Peyer's patch (tissue), 4 donors: Measurements from ENCODE around the gene TFCP2. TPM values are rescaled to one million over a fixed set of nuclear protein-coding genes. Genes with fewer than 3 reads are reported as not detected.

Experiments used
- DNase-seq, 3 donors: peaks; one replicate each; pipeline ENCODE4 v3.0.0-alpha.2; 2017 to 2019
- H3K27ac ChIP-seq, 4 donors: fragments of 200-600 bp; sonication (generic); one replicate each; pipeline ENCODE4 v1.5.1; 2016 to 2019
- H3K27me3 ChIP-seq, 2 donors: fragments of 200-600 bp; sonication (generic); one replicate each; pipeline ENCODE4 v1.5.1; 2019
- H3K36me3 ChIP-seq, 3 donors: fragments of 200-600 bp; sonication (generic); one replicate each; pipeline ENCODE4 v1.5.1; 2016 to 2019
- H3K4me1 ChIP-seq, 4 donors: fragments of 200-600 bp; sonication (generic); one replicate each; pipeline ENCODE4 v1.5.1; 2016 to 2019
- H3K4me3 ChIP-seq, 4 donors: fragments of 200-600 bp; sonication (generic); 1 replicate in 3 of 4; 2 replicates in 1 of 4; pipeline ENCODE4 v1.5.1; 2016 to 2019; ENCODE audit warnings: mild to moderate bottlenecking in 1 of 4
- H3K9me3 ChIP-seq, 4 donors: fragments of 200-600 bp; sonication (generic); one replicate each; pipeline ENCODE4 v1.5.1; 2016 to 2019; ENCODE audit warnings: mild to moderate bottlenecking in 1 of 4
- CTCF ChIP-seq, 6 experiments: fragments of 450-650 bp in 4 of 6; fragments of 200-600 bp in 2 of 6; sonication (generic) in 1 of 6; IDR thresholded peaks; one replicate each; pipeline ENCODE4 v1.5.1; 2017 to 2019; ENCODE audit warnings: antibody characterized with exemption in 6 of 6, mild to moderate bottlenecking in 3 of 6, moderate library complexity in 1 of 6
- POLR2A ChIP-seq, 2 donors: fragments of 450-650 bp; IDR thresholded peaks; one replicate each; pipeline ENCODE4 v1.5.1; 2017; ENCODE audit warnings: antibody characterized with exemption in 2 of 2, mild to moderate bottlenecking in 2 of 2, moderate library complexity in 2 of 2
- total RNA-seq, 4 donors: library from RNA; depleted of rRNA; stranded (reverse); fragments of >200 nt; gene quantifications; one replicate each; pipeline ENCODE4 v1.1.0, GENCODE V29; 2016

Gene TFCP2
- total RNA-seq, 4 donors from 2014 or later: 14.9 to 35.5 (median 19.4) TPM

DNA sequence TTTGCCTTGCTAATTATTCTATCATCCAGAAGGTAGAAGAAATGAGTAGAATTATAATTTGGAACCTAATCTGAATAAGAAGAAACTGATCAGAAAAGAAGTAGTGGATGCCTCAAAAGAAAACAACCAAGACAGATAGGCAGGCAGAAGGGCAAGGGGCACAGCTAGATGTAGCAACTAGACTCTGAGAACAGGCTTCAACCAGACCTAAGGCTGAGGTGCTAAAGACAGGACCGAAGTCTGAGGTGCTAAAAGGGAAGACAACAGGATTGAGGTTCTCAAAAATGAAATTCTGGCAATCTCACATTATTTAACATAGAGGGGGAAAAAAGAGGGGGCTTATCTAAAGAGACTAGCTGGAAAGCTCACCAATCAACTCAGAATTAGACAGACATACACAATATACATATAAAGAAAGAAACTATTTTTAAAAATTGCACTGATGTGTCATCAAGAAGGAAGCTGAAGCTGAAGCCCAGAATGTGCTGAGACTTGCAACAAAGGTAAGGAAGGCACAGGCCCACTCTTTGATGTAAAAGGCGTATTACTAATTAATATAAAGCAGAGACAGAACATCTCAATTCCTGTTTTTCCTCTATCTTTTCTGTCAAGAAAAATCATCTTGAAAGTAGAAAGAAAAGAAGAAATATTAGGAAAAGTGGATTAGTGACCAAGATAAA, 45.7 kb downstream of the TFCP2 start:
- H3K4me3 ChIP-seq: no peak overlapping the region
- TF ChIP-seq CTCF (IDR thresholded peaks at IDR 0.05): no peak
- TF ChIP-seq POLR2A (IDR thresholded peaks at IDR 0.05): no peak
- H3K36me3 ChIP-seq: peaks cover 0 to 6% (median 0%) of the 10 kb centered on the region in 3 donors
- DNase-seq: no peak
- no peak overlapping the region for H3K27ac ChIP-seq
- no peaks in the 10 kb centered on the region for H3K9me3 ChIP-seq
- H3K27me3 ChIP-seq: no peaks in the 10 kb centered on the region
- H3K4me1 ChIP-seq: no peaks in the 10 kb centered on the region

GRCh38 chr12:51126297-51126696, 46.6 kb downstream of the TFCP2 start:
- Histone ChIP-seq H3K27me3 (no peaks in the 10 kb centered on the region), H3K36me3 (peaks cover 0 to 6% (median 0%) of the 10 kb centered on the region in 3 donors), H3K9me3 (no peaks in the 10 kb centered on the region), H3K27ac (no peak overlapping the region), H3K4me3 (no peak overlapping the region), H3K4me1 (no peaks in the 10 kb centered on the region)
- TF ChIP-seq CTCF (IDR thresholded peaks at IDR 0.05) (no peak), POLR2A (IDR thresholded peaks at IDR 0.05) (no peak)
- DNase-seq: no peak

DNA sequence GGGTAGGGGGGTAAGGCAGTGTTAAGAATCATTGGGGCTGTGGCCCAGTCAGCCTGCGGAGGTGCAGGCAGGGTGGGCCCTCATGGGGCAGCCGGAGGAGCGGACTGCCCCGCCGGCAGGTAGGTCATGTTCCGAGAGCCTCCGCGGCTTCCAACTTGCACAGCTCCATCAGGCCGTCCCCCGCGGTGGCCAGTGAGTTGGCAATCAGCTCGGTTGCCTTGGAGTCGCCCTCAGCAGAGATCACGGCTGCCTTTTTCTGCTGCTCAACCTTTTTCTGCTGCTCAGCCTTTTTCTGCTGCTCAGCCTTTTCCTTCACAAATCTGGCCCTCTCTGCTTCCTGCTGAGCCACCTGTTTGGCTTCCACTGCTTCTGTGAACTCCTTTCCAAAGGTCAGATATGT, 48.4 kb downstream of the TFCP2 start:
- TF ChIP-seq POLR2A (IDR thresholded peaks at IDR 0.05) (no peak), CTCF (IDR thresholded peaks at IDR 0.05) (no peak)
- H3K4me3 ChIP-seq: no peak overlapping the region
- no peak for DNase-seq
- H3K36me3 ChIP-seq: peaks cover 0 to 6% (median 0%) of the 10 kb centered on the region in 3 donors
- no peaks in the 10 kb centered on the region for H3K9me3 ChIP-seq
- H3K4me1 ChIP-seq: no peaks in the 10 kb centered on the region
- H3K27ac ChIP-seq: no peak overlapping the region
- H3K27me3 ChIP-seq: no peaks in the 10 kb centered on the region

DNA sequence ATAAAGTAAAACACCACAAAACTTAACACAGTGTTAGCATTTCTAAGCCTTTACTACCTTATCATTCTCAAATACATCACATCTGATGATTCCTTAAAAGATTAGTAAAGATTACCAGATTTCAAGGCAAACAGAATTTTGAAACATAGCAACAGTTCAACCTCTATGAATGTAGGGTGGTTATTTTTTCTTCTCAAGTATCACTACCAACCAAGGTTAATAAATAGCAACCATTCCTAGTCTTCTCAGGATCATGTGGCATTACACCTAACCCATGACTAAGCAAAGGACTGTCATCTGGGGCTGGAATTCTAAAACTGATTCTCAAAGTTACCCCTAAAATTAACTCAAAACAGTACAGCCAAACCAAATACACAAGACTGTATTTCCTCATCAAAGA, 50.1 kb downstream of the TFCP2 start:
- DNase-seq: no peak
- no peak overlapping the region for H3K4me3 ChIP-seq
- no peaks in the 10 kb centered on the region for H3K9me3 ChIP-seq
- no peaks in the 10 kb centered on the region for H3K27me3 ChIP-seq
- H3K4me1 ChIP-seq: no peaks in the 10 kb centered on the region
- peaks cover 0 to 10% (median 0%) of the 10 kb centered on the region in 3 donors for H3K36me3 ChIP-seq
- no peak overlapping the region for H3K27ac ChIP-seq
- TF ChIP-seq CTCF (IDR thresholded peaks at IDR 0.05) (no peak), POLR2A (IDR thresholded peaks at IDR 0.05) (no peak)

- no peak for DNase-seq
- Histone ChIP-seq H3K9me3 (no peaks in the 10 kb centered on the region), H3K4me3 (no peak overlapping the region), H3K36me3 (peaks cover 0 to 25% (median 0%) of the 10 kb centered on the region in 3 donors), H3K4me1 (no peaks in the 10 kb centered on the region), H3K27ac (no peak overlapping the region), H3K27me3 (no peaks in the 10 kb centered on the region)
- no peak for TF ChIP-seq POLR2A (IDR thresholded peaks at IDR 0.05)
- no peak for TF ChIP-seq CTCF (IDR thresholded peaks at IDR 0.05)
Measured at GRCh38 chr12:51118706-51119105, 54.2 kb downstream of the TFCP2 start.
